Uterus (tissue), 2 donors: ENCODE measurements around the gene RANBP17.

Source experiments
- POLR2A ChIP-seq, 2 donors: fragments of 450-650 bp; IDR thresholded peaks; one replicate each; pipeline ENCODE4 v1.6.1; 2016; ENCODE audit warnings: antibody characterized with exemption in 2 of 2, mild to moderate bottlenecking in 1 of 2, moderate library complexity in 1 of 2
- TF ChIP-seq, protein P1 (sequence below), 4 experiments: fragments of 200-600 bp in 2 of 4; fragments of 450-650 bp in 2 of 4; sonication (generic) in 2 of 4; IDR thresholded peaks; one replicate each; pipeline ENCODE4 v1.5.1; 2016 to 2019; ENCODE audit warnings: antibody characterized with exemption in 4 of 4, mild to moderate bottlenecking in 2 of 4, moderate library complexity in 1 of 4

GRCh38 chr5:171252674-171253073 lies 390.9 kb downstream of the RANBP17 start:
- TF ChIP-seq, protein P1, sequence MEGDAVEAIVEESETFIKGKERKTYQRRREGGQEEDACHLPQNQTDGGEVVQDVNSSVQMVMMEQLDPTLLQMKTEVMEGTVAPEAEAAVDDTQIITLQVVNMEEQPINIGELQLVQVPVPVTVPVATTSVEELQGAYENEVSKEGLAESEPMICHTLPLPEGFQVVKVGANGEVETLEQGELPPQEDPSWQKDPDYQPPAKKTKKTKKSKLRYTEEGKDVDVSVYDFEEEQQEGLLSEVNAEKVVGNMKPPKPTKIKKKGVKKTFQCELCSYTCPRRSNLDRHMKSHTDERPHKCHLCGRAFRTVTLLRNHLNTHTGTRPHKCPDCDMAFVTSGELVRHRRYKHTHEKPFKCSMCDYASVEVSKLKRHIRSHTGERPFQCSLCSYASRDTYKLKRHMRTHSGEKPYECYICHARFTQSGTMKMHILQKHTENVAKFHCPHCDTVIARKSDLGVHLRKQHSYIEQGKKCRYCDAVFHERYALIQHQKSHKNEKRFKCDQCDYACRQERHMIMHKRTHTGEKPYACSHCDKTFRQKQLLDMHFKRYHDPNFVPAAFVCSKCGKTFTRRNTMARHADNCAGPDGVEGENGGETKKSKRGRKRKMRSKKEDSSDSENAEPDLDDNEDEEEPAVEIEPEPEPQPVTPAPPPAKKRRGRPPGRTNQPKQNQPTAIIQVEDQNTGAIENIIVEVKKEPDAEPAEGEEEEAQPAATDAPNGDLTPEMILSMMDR (IDR thresholded peaks at IDR 0.05) = no peak
- no peak for TF ChIP-seq POLR2A (IDR thresholded peaks at IDR 0.05)
